OCI-LY1 (cell line): Measurements from ENCODE around the gene CTDSPL2.

Experiments used
- H2AFZ ChIP-seq: fragments of 200-600 bp; sonication (generic), shearing (Covaris generic); 2 replicates; pipeline ENCODE4 v1.6.0; 2014; ENCODE audit warnings: antibody characterized with exemption, mild to moderate bottlenecking, low read length
- H3F3A ChIP-seq: fragments of 200-600 bp; sonication (generic), shearing (Covaris generic); 2 replicates; pipeline ENCODE4 v1.6.0; 2014; ENCODE audit warnings: mild to moderate bottlenecking, antibody characterized with exemption, low read length, moderate library complexity; ENCODE audit not compliant: insufficient read depth
- H3K27ac ChIP-seq: fragments of 200-600 bp; sonication (generic); 2 replicates; pipeline ENCODE4 v1.5.1; 2014; ENCODE audit warnings: low read length, mixed run types, mild to moderate bottlenecking, low read depth; ENCODE audit not compliant: poor library complexity, severe bottlenecking
- H3K27me3 ChIP-seq: fragments of 200-600 bp; sonication (generic); 2 replicates; pipeline ENCODE4 v1.6.0; 2014; ENCODE audit warnings: antibody characterized with exemption, mild to moderate bottlenecking, low read length, moderate library complexity; ENCODE audit not compliant: insufficient read depth
- H3K36me3 ChIP-seq: fragments of 200-600 bp; sonication (generic); 2 replicates; pipeline ENCODE4 v1.6.1; 2014; ENCODE audit warnings: mild to moderate bottlenecking, antibody characterized with exemption, low read length, moderate library complexity, mixed read lengths; ENCODE audit not compliant: insufficient read depth
- H3K4me1 ChIP-seq: fragments of 200-600 bp; sonication (generic); 2 replicates; pipeline ENCODE4 v1.5.1; 2014; ENCODE audit warnings: mild to moderate bottlenecking, low read length, moderate library complexity; ENCODE audit not compliant: insufficient read depth, severe bottlenecking
- H3K4me2 ChIP-seq: fragments of 200-600 bp; sonication (generic), shearing (Covaris generic); 2 replicates; pipeline ENCODE4 v1.6.1; 2014; ENCODE audit warnings: low read length
- H3K4me3 ChIP-seq: fragments of 200-600 bp; sonication (generic); 2 replicates; pipeline ENCODE4 v1.5.1; 2014; ENCODE audit warnings: low read length, low read depth, mild to moderate bottlenecking, mixed read lengths; ENCODE audit not compliant: poor library complexity, severe bottlenecking
- H3K79me2 ChIP-seq: fragments of 200-600 bp; shearing (Covaris generic); 2 replicates; pipeline ENCODE4 v1.6.1; 2016; ENCODE audit warnings: mixed run types, low read length, mixed read lengths; ENCODE audit not compliant: insufficient read depth
- H3K9ac ChIP-seq: fragments of 200-600 bp; sonication (generic), shearing (Covaris generic); 2 replicates; pipeline ENCODE4 v1.6.1; 2014; ENCODE audit warnings: mild to moderate bottlenecking, low read length, mixed read lengths
- H3K9me2 ChIP-seq: fragments of 200-600 bp; sonication (generic), shearing (Covaris generic); 2 replicates; pipeline ENCODE4 v1.6.1; 2014; ENCODE audit warnings: low read depth, mild to moderate bottlenecking, low read length, mixed read lengths
- H3K9me3 ChIP-seq: fragments of 200-600 bp; shearing (Covaris generic); 2 replicates; pipeline ENCODE4 v1.6.1; 2014; ENCODE audit warnings: low read length, mixed read lengths
- H4K20me1 ChIP-seq: fragments of 200-600 bp; sonication (generic), shearing (Covaris generic); 2 replicates; pipeline ENCODE4 v1.6.0; 2016; ENCODE audit warnings: mild to moderate bottlenecking, low read length; ENCODE audit not compliant: insufficient read depth
- CTCF ChIP-seq: fragments of 200-600 bp; sonication (generic), shearing (Covaris generic); IDR thresholded peaks from 2 replicates; pipeline ENCODE4 v1.5.1; 2017; ENCODE audit warnings: mild to moderate bottlenecking, antibody characterized with exemption, low read length, moderate library complexity, mixed read lengths
- EZH2 ChIP-seq: fragments of 200-600 bp; sonication (generic), shearing (Covaris generic); IDR thresholded peaks from 2 replicates; pipeline ENCODE4 v1.8.0; 2017; ENCODE audit warnings: borderline replicate concordance, mixed run types, mild to moderate bottlenecking, antibody characterized with exemption, low read length, moderate library complexity, mixed read lengths

Gene CTDSPL2

DNA sequence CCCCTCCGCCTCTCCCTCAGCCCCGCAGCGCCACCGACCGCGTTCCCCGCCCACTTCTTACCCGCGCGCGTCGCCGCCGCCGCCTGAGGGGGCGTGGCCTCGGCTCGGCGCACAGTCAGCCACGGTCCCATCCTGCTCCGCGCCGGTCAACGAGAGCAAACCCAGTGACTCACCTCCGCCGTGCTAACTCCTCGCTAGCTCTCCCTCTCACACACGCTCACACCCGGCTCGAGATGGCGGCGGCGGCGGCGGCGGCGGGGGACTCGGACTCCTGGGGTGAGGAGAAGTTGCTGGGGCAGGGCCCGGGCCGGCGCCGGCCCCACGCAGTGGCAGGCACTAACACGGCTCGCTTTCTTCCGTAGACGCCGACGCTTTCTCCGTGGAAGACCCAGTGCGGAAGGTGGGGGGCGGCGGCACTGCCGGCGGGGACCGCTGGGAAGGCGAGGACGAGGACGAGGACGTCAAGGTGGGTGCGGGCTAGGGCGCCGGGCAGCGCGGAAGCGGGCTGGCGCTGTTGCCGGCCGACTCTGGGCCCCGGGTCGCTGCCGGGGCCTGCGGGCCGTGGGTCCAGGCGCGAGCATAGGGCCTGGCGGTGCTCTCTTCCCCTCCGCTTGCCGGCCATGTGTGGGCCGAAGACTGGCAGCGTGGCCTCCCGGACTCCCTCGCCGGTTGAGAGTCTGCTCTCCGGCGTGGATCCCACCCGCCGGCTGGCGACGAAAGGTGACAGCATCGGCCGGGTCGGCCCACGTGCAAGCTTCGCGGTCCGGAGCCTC lies 109.7 kb downstream of the CTDSPL2 start, which contains the start of gene EIF3J:
EIF3J (plus strand) TSS at position 186 of the 773 bp plus-strand sequence; CDS start at position 234, 48 bp downstream.
- Histone ChIP-seq H3K4me2 (peak within 1 kb of the TSS; percentile 93), H3K9me3 (no peaks in the 10 kb centered on the region), H3K27ac (peak within 1 kb of the TSS; percentile 62), H3K79me2 (peaks cover 38% of the 10 kb centered on the region), H3K9me2 (no peaks in the 10 kb centered on the region), H3K4me1 (peaks cover 38% of the 10 kb centered on the region), H3F3A (0 out of 2 replicates have a peak, but pooled peaks cover 3% of the 10 kb centered on the region), H3K27me3 (no peaks in the 10 kb centered on the region), H3K36me3 (peaks cover 32% of the 10 kb centered on the region), H3K4me3 (peak within 1 kb of the TSS; percentile 96), H3K9ac (peak within 1 kb of the TSS; percentile 81), H2AFZ (peak within 1 kb of the TSS; percentile 21; the same call in 1 of the 2 replicates), H4K20me1 (no peaks in the 10 kb centered on the region)
- TF ChIP-seq CTCF (no peak), EZH2 (no peak)

DNA sequence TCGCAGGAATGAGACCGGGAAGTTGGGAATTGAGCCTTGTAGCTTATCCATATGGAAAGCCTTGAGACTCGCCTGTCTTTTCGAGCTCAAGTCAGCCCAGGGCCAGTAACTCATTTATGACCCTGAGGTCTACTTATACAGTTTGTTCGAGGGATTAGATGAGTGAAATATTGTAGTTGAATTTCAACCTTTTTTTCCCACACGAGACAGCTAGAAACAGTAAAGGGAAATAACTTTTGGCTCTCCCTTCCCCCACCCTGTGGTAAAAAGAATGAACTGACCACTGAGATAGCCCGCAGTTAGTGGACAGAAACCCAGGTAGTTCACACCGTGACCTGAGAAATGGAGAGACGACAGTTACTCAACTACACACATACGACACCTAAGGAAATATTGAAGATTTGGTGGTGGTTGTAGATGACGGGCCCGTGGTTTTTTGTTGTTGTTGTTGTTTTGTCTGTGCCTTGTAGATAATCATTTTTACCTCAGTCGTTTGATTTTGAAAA lies 110.4 kb downstream of the CTDSPL2 start:
- 0 out of 2 replicates have a peak, but pooled peaks cover 3% of the 10 kb centered on the region for H3F3A ChIP-seq
- H3K9me2 ChIP-seq = no peaks in the 10 kb centered on the region
- H3K4me1 ChIP-seq = peaks cover 45% of the 10 kb centered on the region
- peak overlapping the region; percentile 96 for H3K4me3 ChIP-seq
- no peaks in the 10 kb centered on the region for H3K9me3 ChIP-seq
- peaks cover 44% of the 10 kb centered on the region for H3K79me2 ChIP-seq
- peak overlapping the region; percentile 93 for H3K4me2 ChIP-seq
- TF ChIP-seq CTCF (no peak), EZH2 (no peak)
- no peaks in the 10 kb centered on the region for H3K27me3 ChIP-seq
- peaks cover 39% of the 10 kb centered on the region for H3K36me3 ChIP-seq
- H4K20me1 ChIP-seq = no peaks in the 10 kb centered on the region
- H3K27ac ChIP-seq = peak overlapping the region; percentile 62
- H2AFZ ChIP-seq = no peak overlapping the region
- H3K9ac ChIP-seq = peak overlapping the region; percentile 80

GRCh38 chr15:44541282-44541958 lies 114.0 kb downstream of the CTDSPL2 start:
- no peak for TF ChIP-seq CTCF
- H3K27me3 ChIP-seq = no peaks in the 10 kb centered on the region
- no peaks in the 10 kb centered on the region for H3F3A ChIP-seq
- H3K9me2 ChIP-seq = no peaks in the 10 kb centered on the region
- no peaks in the 10 kb centered on the region for H3K9me3 ChIP-seq
- no peak overlapping the region for H3K4me3 ChIP-seq
- peaks cover 73% of the 10 kb centered on the region for H3K79me2 ChIP-seq
- H3K9ac ChIP-seq = no peak overlapping the region
- no peak overlapping the region for H3K27ac ChIP-seq
- H3K4me2 ChIP-seq = peak overlapping the region; percentile 15; the same call in 1 of the 2 replicates
- H4K20me1 ChIP-seq = no peaks in the 10 kb centered on the region
- H3K36me3 ChIP-seq = peaks cover 49% of the 10 kb centered on the region
- peaks cover 53% of the 10 kb centered on the region for H3K4me1 ChIP-seq
- no peak overlapping the region for H2AFZ ChIP-seq
